Fibroblast of pulmonary artery (primary cell): Measurements from ENCODE around the gene MBTD1.
A peak's percentile ranks its signal among the peaks of the same experiment; 100 is the strongest.
"Not testable (repeated sequence)": the region's sequence is repeated elsewhere in the genome, so short reads cannot be mapped to it uniquely, and the experiment has no call there.

Experiments used
- DNase-seq: peaks from one replicate; pipeline ENCODE4 v3.0.0-alpha.2; 2010; ENCODE audit warnings: low read depth
- H3K4me3 ChIP-seq: replicated peaks from 2 replicates; pipeline ENCODE4 v1.5.1; 2011; ENCODE audit warnings: low read depth, mild to moderate bottlenecking, control low read depth, low read length, moderate library complexity
- TF ChIP-seq, protein P1 (sequence below): IDR thresholded peaks from 2 replicates; pipeline ENCODE4 v1.5.1; 2011; ENCODE audit warnings: mild to moderate bottlenecking, control low read depth, low read length, inconsistent platforms; ENCODE audit errors: missing control alignments

The MBTD1 gene

GRCh38 chr17:51231999-51232398 lies 27.9 kb downstream of the MBTD1 start:
- no peak for DNase-seq
- TF ChIP-seq, protein P1, sequence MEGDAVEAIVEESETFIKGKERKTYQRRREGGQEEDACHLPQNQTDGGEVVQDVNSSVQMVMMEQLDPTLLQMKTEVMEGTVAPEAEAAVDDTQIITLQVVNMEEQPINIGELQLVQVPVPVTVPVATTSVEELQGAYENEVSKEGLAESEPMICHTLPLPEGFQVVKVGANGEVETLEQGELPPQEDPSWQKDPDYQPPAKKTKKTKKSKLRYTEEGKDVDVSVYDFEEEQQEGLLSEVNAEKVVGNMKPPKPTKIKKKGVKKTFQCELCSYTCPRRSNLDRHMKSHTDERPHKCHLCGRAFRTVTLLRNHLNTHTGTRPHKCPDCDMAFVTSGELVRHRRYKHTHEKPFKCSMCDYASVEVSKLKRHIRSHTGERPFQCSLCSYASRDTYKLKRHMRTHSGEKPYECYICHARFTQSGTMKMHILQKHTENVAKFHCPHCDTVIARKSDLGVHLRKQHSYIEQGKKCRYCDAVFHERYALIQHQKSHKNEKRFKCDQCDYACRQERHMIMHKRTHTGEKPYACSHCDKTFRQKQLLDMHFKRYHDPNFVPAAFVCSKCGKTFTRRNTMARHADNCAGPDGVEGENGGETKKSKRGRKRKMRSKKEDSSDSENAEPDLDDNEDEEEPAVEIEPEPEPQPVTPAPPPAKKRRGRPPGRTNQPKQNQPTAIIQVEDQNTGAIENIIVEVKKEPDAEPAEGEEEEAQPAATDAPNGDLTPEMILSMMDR, result no peak
- no peak overlapping the region for H3K4me3 ChIP-seq

DNA sequence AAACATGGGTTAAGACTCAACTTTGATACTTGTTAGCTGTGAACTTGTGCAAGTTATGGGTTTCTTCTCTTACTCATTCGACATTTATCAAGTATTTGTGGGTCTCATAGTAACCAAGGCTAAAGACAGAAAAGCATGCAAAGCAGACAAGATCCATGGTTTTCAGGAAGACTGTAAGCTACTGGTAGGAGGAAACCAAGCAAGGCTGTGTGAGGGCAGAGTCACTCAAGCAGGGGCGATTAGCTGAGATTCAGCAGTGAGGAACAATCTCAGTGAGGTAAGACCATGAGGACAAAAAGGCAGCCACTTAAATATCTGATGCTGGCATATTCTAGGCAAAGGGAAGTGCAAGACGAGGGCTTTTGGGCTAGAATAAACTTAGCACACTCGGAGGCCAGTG lies 29.5 kb downstream of the MBTD1 start:
- TF ChIP-seq, protein P1, result no peak
- peak; percentile 8 for DNase-seq

GRCh38 chr17:51229889-51230288 lies 30.0 kb downstream of the MBTD1 start:
- no peak overlapping the region for H3K4me3 ChIP-seq
- no peak for DNase-seq
- TF ChIP-seq, protein P1, result no peak

More for the DNA sequence above, 29.5 kb downstream of the MBTD1 start:
- no peak overlapping the region for H3K4me3 ChIP-seq

DNA sequence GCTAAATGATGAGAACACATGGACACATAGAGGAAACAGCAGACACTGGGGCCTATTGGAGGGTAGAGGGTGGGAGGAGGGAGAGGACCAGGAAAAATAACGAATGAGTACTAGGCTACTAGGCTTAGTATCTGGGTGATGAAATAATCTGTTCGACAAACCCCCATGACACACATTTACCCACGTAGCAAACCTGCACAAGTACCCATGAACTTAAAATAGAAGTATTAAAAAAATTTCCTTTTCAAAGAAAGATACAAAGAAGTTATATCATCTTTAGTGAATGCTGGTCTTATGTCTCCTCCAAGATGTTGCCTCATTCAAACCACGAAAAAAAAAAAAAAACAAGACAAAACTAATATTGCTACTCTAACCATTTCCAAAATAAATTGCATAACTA lies 31.7 kb downstream of the MBTD1 start:
- no peak overlapping the region for H3K4me3 ChIP-seq
- DNase-seq, result peak; percentile 78
- TF ChIP-seq, protein P1, result no peak

- H3K4me3 ChIP-seq, DNase-seq: not testable (repeated sequence)
These were observed 34.3 kb downstream of the MBTD1 start for GRCh38 chr17:51225523-51225922.

- H3K4me3 ChIP-seq, result peak overlapping the region; percentile 2
- TF ChIP-seq, protein P1, result no peak
- DNase-seq, result peak; percentile 29
These were observed 35.2 kb downstream of the MBTD1 start for GRCh38 chr17:51224402-51225262.

DNA sequence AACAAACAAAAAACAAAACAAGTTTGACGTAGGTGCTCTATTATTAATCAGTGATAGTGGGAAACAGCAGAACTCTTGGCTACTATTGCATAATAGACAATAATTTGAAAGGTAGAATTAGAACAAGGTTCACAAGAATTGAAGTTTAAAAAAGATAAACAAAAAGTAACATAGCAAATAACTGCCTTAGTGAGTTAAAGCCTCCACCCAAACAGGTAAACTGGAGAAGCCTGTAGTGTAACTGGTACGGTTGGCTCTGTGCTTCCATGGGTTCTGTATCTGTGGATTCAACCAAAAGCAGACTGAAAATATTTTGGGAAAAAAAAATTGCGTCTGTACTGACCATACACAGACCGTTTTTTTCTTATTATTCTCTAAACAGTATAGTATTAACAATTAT lies 38.5 kb downstream of the MBTD1 start:
- DNase-seq, result no peak
- H3K4me3 ChIP-seq, result no peak overlapping the region
- TF ChIP-seq, protein P1, result no peak
